HEK293 (cell line): ENCODE data around the gene CLIC3.

Source experiments
- EGR2 ChIP-seq: fragments of 450-650 bp; formaldehyde crosslinking; IDR thresholded peaks from 2 replicates; pipeline ENCODE4 v1.5.1; 2016; ENCODE audit warnings: low read depth, missing biosample characterization, missing genetic modification characterization
- GLIS1 ChIP-seq: fragments of 450-650 bp; formaldehyde crosslinking; IDR thresholded peaks from 2 replicates; pipeline ENCODE4 v1.5.1; 2016; ENCODE audit warnings: missing biosample characterization, missing genetic modification characterization
- HOXD13 ChIP-seq: sonication (generic); formaldehyde crosslinking; IDR thresholded peaks from 2 replicates; pipeline ENCODE4 v1.8.0; 2022; ENCODE audit warnings: missing genetic modification reagents, borderline replicate concordance
- KLF16 ChIP-seq: fragments of 450-650 bp; formaldehyde crosslinking; IDR thresholded peaks from 2 replicates; pipeline ENCODE4 v1.5.1; 2017; ENCODE audit warnings: missing biosample characterization, missing genetic modification characterization
- MEIS1 ChIP-seq: sonication (generic); formaldehyde crosslinking; IDR thresholded peaks from 2 replicates; pipeline ENCODE4 v1.8.1; 2022; ENCODE audit warnings: missing genetic modification reagents, mild to moderate bottlenecking, borderline replicate concordance
- PRDM10 ChIP-seq: fragments of 450-650 bp; formaldehyde crosslinking; IDR thresholded peaks from 2 replicates; pipeline ENCODE4 v1.5.1; 2016; ENCODE audit warnings: missing biosample characterization, missing genetic modification characterization
- ZBTB7A ChIP-seq: fragments of 450-650 bp; formaldehyde crosslinking; IDR thresholded peaks from 2 replicates; pipeline ENCODE4 v1.5.1; 2016; ENCODE audit warnings: low read depth, missing biosample characterization, missing genetic modification characterization
- ZFHX2 ChIP-seq: fragments of 450-650 bp; formaldehyde crosslinking; conservative IDR thresholded peaks from 2 replicates; pipeline ENCODE4 v1.5.1; 2016; ENCODE audit warnings: missing biosample characterization, missing genetic modification characterization
- ZIC2 ChIP-seq: fragments of 450-650 bp; formaldehyde crosslinking; IDR thresholded peaks from 2 replicates; pipeline ENCODE4 v1.5.1; 2016; ENCODE audit warnings: missing biosample characterization, missing genetic modification characterization
- ZNF146 ChIP-seq: fragments of 450-650 bp; formaldehyde crosslinking; IDR thresholded peaks from 2 replicates; pipeline ENCODE4 v1.5.1; 2016; ENCODE audit warnings: missing biosample characterization, missing genetic modification characterization
- ZNF155 ChIP-seq: fragments of 450-650 bp; formaldehyde crosslinking; IDR thresholded peaks from 2 replicates; pipeline ENCODE4 v1.5.1; 2016; ENCODE audit warnings: missing biosample characterization, missing genetic modification characterization
- ZNF19 ChIP-seq: fragments of 450-650 bp; formaldehyde crosslinking; IDR thresholded peaks from 2 replicates; pipeline ENCODE4; 2016; ENCODE audit warnings: missing biosample characterization, missing genetic modification characterization, low read depth
- ZNF211 ChIP-seq: fragments of 450-650 bp; formaldehyde crosslinking; IDR thresholded peaks from 2 replicates; pipeline ENCODE4 v1.5.1; 2016; ENCODE audit warnings: low read depth, missing biosample characterization, missing genetic modification characterization
- ZNF23 ChIP-seq: fragments of 450-650 bp; formaldehyde crosslinking; IDR thresholded peaks from 2 replicates; pipeline ENCODE4 v1.5.1; 2016; ENCODE audit warnings: missing biosample characterization, missing genetic modification characterization, borderline replicate concordance
- ZNF366 ChIP-seq: fragments of 450-650 bp; formaldehyde crosslinking; conservative IDR thresholded peaks from 2 replicates; pipeline ENCODE4 v1.5.1; 2016; ENCODE audit warnings: missing biosample characterization, missing genetic modification characterization
- ZNF37A ChIP-seq: fragments of 450-650 bp; IDR thresholded peaks from 2 replicates; pipeline ENCODE4 v1.5.1; 2018; ENCODE audit warnings: missing biosample characterization, missing genetic modification characterization
- ZNF426 ChIP-seq: fragments of 450-650 bp; formaldehyde crosslinking; IDR thresholded peaks from 2 replicates; pipeline ENCODE4 v1.5.1; 2017; ENCODE audit warnings: missing biosample characterization, missing genetic modification characterization, mild to moderate bottlenecking, inconsistent platforms, moderate library complexity
- ZNF48 ChIP-seq: fragments of 450-650 bp; formaldehyde crosslinking; IDR thresholded peaks from 2 replicates; pipeline ENCODE4 v1.5.1; 2016; ENCODE audit warnings: missing biosample characterization, missing genetic modification characterization
- ZNF513 ChIP-seq: fragments of 450-650 bp; IDR thresholded peaks from 2 replicates; pipeline ENCODE4 v1.5.1; 2018; ENCODE audit warnings: missing biosample characterization, missing genetic modification characterization
- ZNF530 ChIP-seq: fragments of 450-650 bp; formaldehyde crosslinking; IDR thresholded peaks from 2 replicates; pipeline ENCODE4 v1.5.1; 2016; ENCODE audit warnings: low read depth, missing biosample characterization, missing genetic modification characterization
- ZNF561 ChIP-seq: fragments of 450-650 bp; IDR thresholded peaks from 2 replicates; pipeline ENCODE4 v1.5.1; 2018; ENCODE audit warnings: missing biosample characterization, missing genetic modification characterization, borderline replicate concordance
- ZNF692 ChIP-seq: fragments of 450-650 bp; formaldehyde crosslinking; IDR thresholded peaks from 2 replicates; pipeline ENCODE4 v1.5.1; 2016; ENCODE audit warnings: missing biosample characterization, missing genetic modification characterization
- ZNF777 ChIP-seq: fragments of 450-650 bp; formaldehyde crosslinking; IDR thresholded peaks from 2 replicates; pipeline ENCODE4 v1.5.1; 2017; ENCODE audit warnings: missing biosample characterization, missing genetic modification characterization, borderline replicate concordance
- ZNF785 ChIP-seq: fragments of 450-650 bp; formaldehyde crosslinking; IDR thresholded peaks from 2 replicates; pipeline ENCODE4 v1.5.1; 2016; ENCODE audit warnings: missing biosample characterization, missing genetic modification characterization
- ZSCAN18 ChIP-seq: fragments of 450-650 bp; formaldehyde crosslinking; IDR thresholded peaks from 2 replicates; pipeline ENCODE4 v1.5.1; 2016; ENCODE audit warnings: missing biosample characterization, missing genetic modification characterization
- TF ChIP-seq, protein P1 (sequence below): fragments of 450-650 bp; formaldehyde crosslinking; IDR thresholded peaks from 2 replicates; pipeline ENCODE4 v1.5.1; 2017; ENCODE audit warnings: missing biosample characterization, missing genetic modification characterization
- TF ChIP-seq, protein P2 (sequence below): fragments of 450-650 bp; formaldehyde crosslinking; IDR thresholded peaks from 2 replicates; pipeline ENCODE4 v1.5.1; 2016; ENCODE audit warnings: missing biosample characterization, missing genetic modification characterization

The CLIC3 gene

DNA sequence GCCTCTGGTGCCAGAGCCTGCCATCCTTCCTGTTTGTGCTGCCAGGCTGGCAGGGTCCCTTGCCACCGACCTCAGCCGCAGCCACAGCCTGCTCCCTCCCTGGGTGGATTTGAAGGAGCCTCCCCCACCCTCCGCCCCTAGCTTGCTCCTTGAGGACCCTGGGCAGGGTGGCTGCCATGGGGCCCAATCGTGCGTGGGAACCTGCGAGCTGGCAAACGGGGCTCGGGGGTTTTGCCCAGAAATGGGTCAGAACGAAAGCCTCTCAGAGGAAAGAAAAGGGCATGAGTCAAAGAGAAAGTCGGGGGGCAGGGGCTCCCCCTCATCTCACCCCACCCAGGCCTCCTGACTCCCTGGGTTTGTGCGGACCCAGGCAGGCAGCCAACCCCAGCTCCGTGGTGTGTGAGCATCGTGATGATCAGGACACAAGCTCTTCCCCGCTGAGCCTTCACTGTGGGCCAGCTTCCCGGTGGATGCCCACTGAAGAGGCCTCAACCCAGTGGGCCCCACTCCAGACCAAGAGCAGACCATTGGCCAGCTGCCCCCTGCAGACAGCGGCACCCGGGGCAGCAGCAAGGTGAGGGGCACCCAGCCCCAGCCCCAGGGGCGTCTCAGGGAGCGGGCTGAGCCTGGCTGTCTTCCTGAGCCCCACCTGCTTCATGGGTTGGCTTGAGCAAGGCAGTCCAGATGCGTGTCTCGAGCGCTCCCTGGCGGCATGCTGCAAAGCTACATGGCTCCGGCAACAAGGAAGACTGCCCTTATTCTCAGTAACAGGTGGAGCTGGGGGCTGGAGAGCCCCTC, 38.5 kb upstream of the CLIC3 start (continued):
- TF ChIP-seq ZNF19 (tag by site-specific recombination) (no peak), ZSCAN18 (tag by site-specific recombination) (no peak), ZNF426 (no peak), ZNF146 (tag by site-specific recombination) (no peak), ZNF692 (peak; percentile 94), ZNF530 (tag by site-specific recombination) (no peak), ZNF777 (tag by site-specific recombination) (no peak), ZNF211 (no peak), KLF16 (tag by site-specific recombination) (no peak), ZNF366 (tag by site-specific recombination) (no peak), ZNF48 (tag by site-specific recombination) (no peak), MEIS1 (CRISPR knock-in tag) (no peak), GLIS1 (peak; percentile 68), ZNF37A (no peak), HOXD13 (CRISPR knock-in tag) (no peak), ZBTB7A (tag by site-specific recombination) (no peak), ZIC2 (peak; percentile 76), ZNF155 (tag by site-specific recombination) (no peak), PRDM10 (no peak), ZFHX2 (0 out of 2 replicates have a peak, but pooled peaks have one; percentile 5), EGR2 (no peak), ZNF513 (tag by site-specific recombination) (no peak), ZNF785 (tag by site-specific recombination) (no peak), ZNF23 (tag by site-specific recombination) (no peak), ZNF561 (tag by site-specific recombination) (no peak)
- TF ChIP-seq, protein P1, sequence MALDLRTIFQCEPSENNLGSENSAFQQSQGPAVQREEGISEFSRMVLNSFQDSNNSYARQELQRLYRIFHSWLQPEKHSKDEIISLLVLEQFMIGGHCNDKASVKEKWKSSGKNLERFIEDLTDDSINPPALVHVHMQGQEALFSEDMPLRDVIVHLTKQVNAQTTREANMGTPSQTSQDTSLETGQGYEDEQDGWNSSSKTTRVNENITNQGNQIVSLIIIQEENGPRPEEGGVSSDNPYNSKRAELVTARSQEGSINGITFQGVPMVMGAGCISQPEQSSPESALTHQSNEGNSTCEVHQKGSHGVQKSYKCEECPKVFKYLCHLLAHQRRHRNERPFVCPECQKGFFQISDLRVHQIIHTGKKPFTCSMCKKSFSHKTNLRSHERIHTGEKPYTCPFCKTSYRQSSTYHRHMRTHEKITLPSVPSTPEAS = no peak
- TF ChIP-seq, protein P2, sequence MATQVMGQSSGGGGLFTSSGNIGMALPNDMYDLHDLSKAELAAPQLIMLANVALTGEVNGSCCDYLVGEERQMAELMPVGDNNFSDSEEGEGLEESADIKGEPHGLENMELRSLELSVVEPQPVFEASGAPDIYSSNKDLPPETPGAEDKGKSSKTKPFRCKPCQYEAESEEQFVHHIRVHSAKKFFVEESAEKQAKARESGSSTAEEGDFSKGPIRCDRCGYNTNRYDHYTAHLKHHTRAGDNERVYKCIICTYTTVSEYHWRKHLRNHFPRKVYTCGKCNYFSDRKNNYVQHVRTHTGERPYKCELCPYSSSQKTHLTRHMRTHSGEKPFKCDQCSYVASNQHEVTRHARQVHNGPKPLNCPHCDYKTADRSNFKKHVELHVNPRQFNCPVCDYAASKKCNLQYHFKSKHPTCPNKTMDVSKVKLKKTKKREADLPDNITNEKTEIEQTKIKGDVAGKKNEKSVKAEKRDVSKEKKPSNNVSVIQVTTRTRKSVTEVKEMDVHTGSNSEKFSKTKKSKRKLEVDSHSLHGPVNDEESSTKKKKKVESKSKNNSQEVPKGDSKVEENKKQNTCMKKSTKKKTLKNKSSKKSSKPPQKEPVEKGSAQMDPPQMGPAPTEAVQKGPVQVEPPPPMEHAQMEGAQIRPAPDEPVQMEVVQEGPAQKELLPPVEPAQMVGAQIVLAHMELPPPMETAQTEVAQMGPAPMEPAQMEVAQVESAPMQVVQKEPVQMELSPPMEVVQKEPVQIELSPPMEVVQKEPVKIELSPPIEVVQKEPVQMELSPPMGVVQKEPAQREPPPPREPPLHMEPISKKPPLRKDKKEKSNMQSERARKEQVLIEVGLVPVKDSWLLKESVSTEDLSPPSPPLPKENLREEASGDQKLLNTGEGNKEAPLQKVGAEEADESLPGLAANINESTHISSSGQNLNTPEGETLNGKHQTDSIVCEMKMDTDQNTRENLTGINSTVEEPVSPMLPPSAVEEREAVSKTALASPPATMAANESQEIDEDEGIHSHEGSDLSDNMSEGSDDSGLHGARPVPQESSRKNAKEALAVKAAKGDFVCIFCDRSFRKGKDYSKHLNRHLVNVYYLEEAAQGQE = no peak
